ENCODE results near the gene KCNMA1. TPM values are rescaled to one million over a fixed set of nuclear protein-coding genes. Genes with fewer than 3 reads are reported as not detected.

KCNMA1 gene
- total and polyA plus RNA-seq, 10 of the 15 experiments (the other 5 are each of a cell fraction or from before 2014, with no cell fraction given) = 8.5 to 77.0 (median 21.3) TPM

DNA sequence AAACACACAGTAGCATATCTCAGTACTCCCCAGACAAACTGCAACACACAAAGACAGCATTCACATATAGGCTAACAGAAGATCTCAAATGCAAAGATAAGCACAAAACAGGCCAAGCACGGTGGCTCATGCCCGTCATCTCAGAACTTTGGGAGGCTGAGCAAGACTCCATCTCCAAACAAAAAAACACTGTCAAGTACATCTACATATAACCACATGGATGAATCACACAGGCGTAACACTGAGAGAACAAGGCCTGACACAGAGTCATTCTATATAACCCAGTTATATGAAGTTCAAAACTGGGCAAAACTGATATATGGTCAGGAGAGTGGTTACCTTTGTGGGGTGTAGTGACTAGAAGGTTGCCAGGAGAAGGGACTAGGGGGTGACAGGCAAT lies 506.4 kb downstream of the KCNMA1 start:
- no peak for FAIRE-seq
- H3K9ac ChIP-seq (ENCODE audit: control insufficient read depth, insufficient read depth, low read length) = no peak overlapping the region
- H3K4me1 ChIP-seq (ENCODE audit: control insufficient read depth, insufficient read depth, low read length) = no peaks in the 10 kb centered on the region
- no peak overlapping the region for H3K27ac ChIP-seq (ENCODE audit: control insufficient read depth, insufficient read depth)
- DNase-seq (ENCODE audit: low read depth, low spot score) = no peak
- no peaks in the 10 kb centered on the region for H4K20me1 ChIP-seq (ENCODE audit: control insufficient read depth, insufficient read depth)
- ATAC-seq = no peak
- TF ChIP-seq HCFC1 (IDR thresholded peaks at IDR 0.05; ENCODE audit: low read length) (no peak), NRF1 (conservative IDR thresholded peaks at IDR 0.05; ENCODE audit: low read depth, low read length) (no peak), MTA3 (IDR thresholded peaks at IDR 0.05; ENCODE audit: borderline replicate concordance, low read length) (no peak), PAX8 (IDR thresholded peaks at IDR 0.05) (no peak), ZNF217 (IDR thresholded peaks at IDR 0.05) (no peak)
- TF ChIP-seq, protein P1, sequence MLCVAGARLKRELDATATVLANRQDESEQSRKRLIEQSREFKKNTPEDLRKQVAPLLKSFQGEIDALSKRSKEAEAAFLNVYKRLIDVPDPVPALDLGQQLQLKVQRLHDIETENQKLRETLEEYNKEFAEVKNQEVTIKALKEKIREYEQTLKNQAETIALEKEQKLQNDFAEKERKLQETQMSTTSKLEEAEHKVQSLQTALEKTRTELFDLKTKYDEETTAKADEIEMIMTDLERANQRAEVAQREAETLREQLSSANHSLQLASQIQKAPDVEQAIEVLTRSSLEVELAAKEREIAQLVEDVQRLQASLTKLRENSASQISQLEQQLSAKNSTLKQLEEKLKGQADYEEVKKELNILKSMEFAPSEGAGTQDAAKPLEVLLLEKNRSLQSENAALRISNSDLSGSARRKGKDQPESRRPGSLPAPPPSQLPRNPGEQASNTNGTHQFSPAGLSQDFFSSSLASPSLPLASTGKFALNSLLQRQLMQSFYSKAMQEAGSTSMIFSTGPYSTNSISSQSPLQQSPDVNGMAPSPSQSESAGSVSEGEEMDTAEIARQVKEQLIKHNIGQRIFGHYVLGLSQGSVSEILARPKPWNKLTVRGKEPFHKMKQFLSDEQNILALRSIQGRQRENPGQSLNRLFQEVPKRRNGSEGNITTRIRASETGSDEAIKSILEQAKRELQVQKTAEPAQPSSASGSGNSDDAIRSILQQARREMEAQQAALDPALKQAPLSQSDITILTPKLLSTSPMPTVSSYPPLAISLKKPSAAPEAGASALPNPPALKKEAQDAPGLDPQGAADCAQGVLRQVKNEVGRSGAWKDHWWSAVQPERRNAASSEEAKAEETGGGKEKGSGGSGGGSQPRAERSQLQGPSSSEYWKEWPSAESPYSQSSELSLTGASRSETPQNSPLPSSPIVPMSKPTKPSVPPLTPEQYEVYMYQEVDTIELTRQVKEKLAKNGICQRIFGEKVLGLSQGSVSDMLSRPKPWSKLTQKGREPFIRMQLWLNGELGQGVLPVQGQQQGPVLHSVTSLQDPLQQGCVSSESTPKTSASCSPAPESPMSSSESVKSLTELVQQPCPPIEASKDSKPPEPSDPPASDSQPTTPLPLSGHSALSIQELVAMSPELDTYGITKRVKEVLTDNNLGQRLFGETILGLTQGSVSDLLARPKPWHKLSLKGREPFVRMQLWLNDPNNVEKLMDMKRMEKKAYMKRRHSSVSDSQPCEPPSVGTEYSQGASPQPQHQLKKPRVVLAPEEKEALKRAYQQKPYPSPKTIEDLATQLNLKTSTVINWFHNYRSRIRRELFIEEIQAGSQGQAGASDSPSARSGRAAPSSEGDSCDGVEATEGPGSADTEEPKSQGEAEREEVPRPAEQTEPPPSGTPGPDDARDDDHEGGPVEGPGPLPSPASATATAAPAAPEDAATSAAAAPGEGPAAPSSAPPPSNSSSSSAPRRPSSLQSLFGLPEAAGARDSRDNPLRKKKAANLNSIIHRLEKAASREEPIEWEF (IDR thresholded peaks at IDR 0.05; ENCODE audit: insufficient replicate concordance, low read depth, low read length) = no peak
- intact Hi-C loops (cut with micrococcal nuclease; ENCODE audit: unreplicated experiment) (no loop called here), in situ Hi-C loops (cut with MboI) (no loop called here)
- BruUV-seq (replicated peaks) = no TSS peak
- no peaks in the 10 kb centered on the region for H3K27me3 ChIP-seq (replicated peaks in 1 of 2; ENCODE audit: control insufficient read depth in 2 of 2, insufficient read depth in 2 of 2, low read length in 1 of 2)
- no peaks in the 10 kb centered on the region for H3K36me3 ChIP-seq (ENCODE audit: control insufficient read depth in 2 of 2, insufficient read depth in 2 of 2, low read length in 1 of 2)
- ChIA-PET SMC1A (ENCODE audit: uncharacterized antibody, unreplicated experiment) (no interaction called here), CTCF (interaction anchor here (0.7 kb wide), 1 partner anchor 480 kb away, joined by 3 read pairs; no protein-coding TSS in a partner anchor), POLR2A (interaction anchor here (0.7 kb wide), 1 partner anchor 1181 kb away, joined by 3 read pairs; no protein-coding TSS in a partner anchor), RAD21 (ENCODE audit: unreplicated experiment) (no interaction called here)
- no peak overlapping the region for H3K4me3 ChIP-seq
- H3K79me2 ChIP-seq (ENCODE audit: control insufficient read depth, insufficient read depth, low read length) = no peaks in the 10 kb centered on the region
- 86% methylated on average over 3 of the region's 3 CpGs for WGBS (ENCODE audit: insufficient coverage, insufficient replicate concordance, low lambda C conversion rate, missing lambda C conversion rate)
- H2AFZ ChIP-seq (ENCODE audit: control insufficient read depth, low read depth, low read length) = no peak overlapping the region
- no peak overlapping the region for H3K4me2 ChIP-seq (ENCODE audit: control insufficient read depth, insufficient read depth)
- H3K9me3 ChIP-seq (replicated peaks; ENCODE audit: control insufficient read depth, insufficient read depth, low read length) = no peaks in the 10 kb centered on the region
